Measurements from ENCODE around the gene MSRB1. TPM values are rescaled to one million over a fixed set of nuclear protein-coding genes. Genes with fewer than 3 reads are reported as not detected.

The MSRB1 gene, protein sequence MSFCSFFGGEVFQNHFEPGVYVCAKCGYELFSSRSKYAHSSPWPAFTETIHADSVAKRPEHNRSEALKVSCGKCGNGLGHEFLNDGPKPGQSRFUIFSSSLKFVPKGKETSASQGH
- 9.2 and 16.8 TPM in 2 replicates for total RNA-seq

DNA sequence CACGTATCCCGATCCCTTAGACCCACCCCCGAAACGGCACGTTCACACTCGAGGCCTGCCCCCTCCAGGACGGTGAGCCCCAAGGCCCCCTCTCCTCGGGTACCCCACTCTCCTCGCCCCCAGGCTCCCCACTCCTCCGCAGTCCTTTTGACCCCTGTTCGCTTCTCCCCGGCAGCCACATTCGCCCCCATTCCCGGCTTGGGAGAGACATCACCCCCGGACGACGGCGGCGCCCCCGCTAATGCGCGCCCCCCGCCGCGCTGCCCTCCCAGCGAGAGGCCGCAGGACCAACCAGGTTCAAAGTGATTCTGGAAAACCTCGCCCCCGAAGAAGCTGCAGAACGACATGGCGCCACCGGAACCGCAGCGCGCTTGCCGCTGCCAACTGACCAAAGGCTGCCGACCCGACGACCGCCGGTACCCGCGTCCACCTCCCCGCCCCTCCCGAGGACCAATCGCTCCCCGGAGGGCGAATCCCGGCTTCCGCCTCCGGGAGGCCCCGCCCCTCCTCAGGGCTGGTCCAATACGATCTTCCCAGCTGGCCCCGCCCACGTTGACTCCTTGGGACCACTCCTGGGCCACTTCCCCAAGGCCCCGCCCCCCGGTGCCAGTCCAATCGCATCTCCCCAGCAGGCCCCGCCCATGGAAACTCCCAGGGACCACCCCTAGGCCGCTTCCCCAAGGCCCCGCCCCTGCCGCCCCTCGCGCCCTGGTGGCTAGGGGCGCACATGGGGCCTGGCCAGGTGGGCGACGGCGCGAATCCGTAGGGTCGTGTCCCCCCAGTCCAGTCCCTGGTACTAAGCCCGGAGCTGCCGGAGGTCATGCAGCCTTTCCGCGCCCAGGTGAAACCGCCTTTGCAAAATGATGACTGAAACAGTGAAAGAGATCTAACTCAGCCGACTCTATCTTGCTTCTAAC lies at the start of gene MSRB1:
Gene MSRB1 (minus strand): TSS at position 390 of the 917 bp plus-strand sequence. CDS start 43 bp downstream, at position 347.

DNA sequence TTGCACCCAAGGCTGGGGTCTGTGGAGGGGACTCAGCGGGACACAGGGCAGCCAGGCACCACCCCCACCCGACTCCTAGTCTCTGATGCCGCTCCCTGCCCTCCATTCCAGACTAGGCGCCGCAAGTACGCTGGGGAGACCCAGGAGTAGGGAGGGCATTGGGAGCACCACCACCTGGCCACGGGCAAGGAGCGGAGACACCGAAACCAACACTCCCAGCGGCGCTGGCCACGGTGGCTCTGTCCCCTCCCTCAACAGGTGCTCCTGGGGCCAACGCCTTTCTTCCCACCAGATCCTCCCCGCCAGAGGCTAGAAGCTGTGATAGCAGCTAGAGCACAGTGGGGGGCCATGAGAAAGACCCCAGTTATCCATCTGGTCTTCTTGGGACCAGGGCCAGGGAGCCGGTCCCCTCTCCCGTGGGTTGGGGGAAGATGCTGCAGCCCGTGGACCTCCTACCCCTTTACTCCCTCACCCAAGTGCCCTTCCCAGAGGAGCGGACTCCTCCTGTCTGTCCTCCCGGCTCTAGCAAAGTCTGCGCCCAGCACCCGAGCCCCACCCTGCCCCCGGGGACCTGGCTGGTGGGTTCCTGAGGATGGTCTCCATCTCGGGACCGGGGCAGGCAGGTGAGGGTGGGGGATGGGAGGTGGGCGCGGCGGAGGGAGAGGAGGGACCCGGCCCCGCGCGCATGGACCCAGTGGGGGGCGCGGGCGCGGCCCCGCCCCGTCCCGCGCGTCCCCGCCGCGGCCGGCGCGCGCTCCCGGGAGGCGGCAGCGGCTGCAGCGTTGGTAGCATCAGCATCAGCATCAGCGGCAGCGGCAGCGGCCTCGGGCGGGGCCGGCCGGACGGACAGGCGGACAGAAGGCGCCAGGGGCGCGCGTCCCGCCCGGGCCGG lies 46.5 kb upstream of the MSRB1 start, which contains the start of gene SYNGR3:
Gene SYNGR3 (plus strand): TSS at position 762 of the 892 bp plus-strand sequence. CDS start 133 bp downstream, outside the sequence.

DNA sequence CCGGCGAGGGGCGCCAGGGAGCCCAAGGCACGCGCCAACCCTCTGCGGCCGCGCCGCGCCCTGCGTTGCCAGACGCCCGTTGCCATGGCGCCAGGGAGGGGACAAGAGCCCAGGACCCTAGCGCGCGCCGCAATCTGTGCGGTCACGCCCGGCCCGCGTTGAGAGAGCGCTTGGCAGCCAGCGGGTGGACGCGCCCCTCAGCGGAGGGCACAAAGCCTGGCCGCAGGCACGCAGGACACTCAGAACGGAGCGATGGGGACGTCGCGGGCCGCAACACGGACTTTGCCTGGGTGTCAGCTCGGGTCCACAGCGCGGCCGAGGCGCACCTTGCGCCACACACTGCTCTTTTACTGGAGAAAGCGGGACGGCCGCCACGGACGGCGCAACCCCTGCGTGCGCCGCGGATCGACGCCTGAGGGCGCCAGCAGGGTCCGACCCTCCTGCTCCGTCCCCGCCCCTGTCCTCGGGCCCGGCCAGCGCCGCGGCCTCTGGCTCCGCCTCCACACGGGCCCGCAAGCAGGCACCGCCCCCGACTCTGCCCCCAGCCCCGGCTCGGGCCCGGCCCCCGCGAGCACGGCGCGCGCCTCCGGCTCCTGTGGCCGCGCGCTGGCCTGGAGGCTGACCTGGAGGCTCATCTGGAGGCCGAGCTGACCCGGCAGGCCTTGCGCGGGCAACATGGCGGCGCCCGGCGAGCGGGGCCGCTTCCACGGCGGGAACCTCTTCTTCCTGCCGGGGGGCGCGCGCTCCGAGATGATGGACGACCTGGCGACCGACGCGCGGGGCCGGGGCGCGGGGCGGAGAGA lies 40.7 kb upstream of the MSRB1 start, which contains the start of gene GFER:
Gene GFER (plus strand): TSS at position 650 of the 803 bp plus-strand sequence. CDS start 26 bp downstream, at position 676.

DNA sequence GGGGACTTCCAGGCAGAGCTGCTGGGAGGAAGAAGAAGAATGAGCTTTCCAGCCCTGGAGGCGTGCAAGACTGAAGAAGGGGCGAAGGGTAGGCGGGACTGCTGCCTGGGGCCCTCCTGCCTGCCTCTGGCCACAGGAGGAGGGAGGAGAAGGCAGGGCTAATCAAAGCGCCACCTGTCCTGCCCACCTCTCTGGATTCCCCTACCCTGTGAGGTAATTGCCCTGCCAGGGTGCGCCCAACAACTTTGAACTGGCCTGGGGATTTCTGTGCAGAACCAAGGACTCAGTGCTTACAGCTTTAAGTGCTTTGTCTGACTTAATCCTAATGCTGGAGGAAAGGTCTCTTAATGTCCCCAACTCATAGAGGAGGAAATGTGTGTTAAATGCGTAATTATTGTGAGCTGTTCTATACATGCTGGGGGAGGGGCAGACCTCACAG lies 38.4 kb upstream of the MSRB1 start, which contains the start of gene NOXO1:
Gene NOXO1 (minus strand): TSS at position 72 of the 439 bp plus-strand sequence. CDS start 290 bp downstream, outside the sequence.

DNA sequence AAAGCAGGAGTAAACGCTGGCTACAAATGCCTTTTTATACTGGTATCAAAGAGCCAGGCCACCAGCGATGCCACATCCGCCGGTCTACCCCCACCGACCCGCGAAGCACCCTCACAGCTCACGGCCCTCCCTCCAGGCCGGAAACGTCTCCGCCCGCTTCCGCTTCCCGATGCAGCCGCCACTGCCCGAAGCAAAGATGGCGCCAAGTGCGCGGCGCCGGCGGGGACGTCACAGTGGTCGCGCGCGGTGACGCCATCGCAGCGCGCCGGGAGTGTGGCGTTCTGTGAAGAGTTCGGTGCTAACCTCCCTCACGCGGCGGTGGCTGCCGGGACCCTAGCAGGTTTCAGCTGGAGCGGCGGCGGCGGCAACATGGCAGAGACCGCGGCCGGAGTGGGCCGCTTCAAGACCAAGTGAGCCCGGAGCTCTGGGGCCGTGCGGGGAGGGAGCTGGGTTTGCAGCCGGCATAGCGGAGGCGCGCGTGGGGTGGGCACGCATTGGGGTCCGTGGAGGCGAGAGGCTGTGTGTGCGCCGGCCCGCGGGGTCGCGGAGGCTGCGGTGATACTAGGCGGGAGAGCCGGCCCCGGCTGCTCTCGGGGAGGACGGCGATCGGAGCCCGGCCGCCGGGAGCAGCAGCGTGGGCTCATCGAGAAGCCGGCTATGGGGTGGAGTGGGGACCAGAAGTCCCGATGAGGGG lies 28.9 kb upstream of the MSRB1 start, which contains the start of gene TBL3:
Gene TBL3 (plus strand): TSS at position 258 of the 694 bp plus-strand sequence. CDS start 112 bp downstream, at position 370.

DNA sequence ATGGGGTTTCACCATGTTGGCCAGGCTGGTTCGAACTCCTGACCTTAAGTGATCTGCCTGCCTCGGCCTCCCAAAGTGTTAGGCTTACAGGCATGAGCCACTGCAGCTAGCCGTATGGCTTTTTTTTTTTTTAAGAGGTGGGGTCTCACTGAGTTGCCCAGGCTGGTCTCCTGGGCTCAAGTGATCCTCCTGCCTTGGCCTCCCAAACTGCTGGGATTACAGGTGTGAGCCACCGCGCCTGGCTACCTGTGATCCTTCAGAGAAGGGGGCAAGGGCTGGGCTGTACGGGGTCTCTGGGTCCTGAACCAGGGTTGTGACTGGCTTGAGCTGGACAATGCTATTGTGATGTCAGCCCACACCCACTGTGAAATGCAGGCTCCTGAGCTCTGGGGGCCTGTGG lies 23.5 kb upstream of the MSRB1 start, which contains the start of gene RNF151:
Gene RNF151 (plus strand): TSS at position 397 of the 400 bp plus-strand sequence. CDS start 26 bp downstream, outside the sequence.

DNA sequence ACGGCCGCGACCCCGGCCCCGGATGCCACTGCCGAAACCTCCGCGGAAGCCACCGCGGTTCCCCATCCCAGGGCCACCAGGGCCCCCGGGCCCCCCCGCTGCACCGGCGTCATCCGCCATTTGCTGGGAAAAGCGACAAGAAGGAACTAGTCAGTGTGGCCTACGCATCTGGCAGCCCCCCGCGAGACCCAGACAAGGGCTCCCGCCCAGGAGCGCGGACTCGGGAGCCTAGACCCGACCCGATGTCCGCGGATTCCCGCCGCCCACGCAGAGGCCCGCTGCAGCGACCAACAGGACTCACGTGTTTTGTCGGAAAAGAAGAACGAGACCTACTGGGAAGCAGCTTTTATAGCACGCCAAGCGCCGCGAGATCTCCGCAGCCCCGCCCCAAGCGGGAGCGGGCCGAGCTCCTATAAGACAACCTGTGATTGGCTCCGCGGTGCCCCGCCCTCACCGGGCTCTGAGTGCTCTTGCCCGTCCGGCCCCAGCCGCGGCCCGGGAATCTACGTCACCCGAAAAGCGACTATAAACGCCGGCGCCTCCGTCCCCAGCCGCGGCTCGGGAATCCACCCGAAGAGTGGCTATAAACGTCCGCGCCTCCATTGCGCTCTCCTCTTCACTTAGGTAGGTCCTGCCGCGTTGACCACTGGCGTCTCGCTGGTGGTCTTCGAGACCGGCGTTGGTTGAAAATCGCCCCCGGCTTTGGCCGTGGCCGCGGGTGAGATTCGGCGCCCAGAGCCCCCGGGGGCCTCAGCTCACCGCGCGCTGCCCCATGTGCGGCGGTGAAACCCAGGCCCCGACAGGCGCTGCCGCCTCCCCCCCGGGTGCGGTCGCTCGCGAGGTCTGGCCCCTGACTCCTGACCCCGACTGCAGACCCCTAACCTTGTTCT lies 21.8 kb upstream of the MSRB1 start, which contains the start of gene RPS2:
Gene RPS2 (minus strand): TSS at position 321 of the 890 bp plus-strand sequence. CDS start 201 bp downstream, at position 120.

DNA sequence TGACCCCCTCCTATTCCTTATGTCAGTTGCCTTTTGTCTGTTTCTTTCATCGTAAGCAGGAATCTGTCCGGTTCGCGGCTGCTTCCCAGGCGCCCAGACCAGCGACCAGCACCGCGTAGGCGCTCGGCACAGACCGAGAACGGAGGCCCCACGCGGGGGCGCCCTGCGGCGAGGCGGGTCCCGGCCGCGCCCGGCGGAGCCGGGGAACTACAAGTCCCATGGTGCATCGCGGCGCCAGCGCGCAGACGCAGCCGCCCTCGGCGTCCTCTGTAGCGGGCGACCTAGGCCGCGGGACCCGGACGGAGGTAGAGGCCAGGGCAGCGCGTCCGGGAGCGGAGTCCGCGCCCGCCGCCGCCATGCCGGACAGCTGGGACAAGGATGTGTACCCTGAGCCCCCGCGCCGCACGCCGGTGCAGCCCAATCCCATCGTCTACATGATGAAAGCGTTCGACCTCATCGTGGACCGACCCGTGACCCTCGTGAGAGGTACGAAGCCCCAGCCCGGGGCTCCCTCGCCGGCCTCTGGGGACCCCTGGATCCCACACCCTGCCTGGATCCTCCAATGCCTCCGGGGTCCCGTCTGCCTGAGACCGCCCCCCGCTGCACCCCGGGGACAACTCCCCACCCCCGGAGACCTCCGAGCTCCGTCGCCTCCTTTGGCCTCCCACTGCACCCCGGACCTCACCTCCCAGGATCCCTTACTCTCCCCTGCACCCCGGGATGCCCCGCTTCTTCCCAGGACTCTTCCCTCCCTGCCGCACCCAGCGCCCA lies 16.5 kb upstream of the MSRB1 start, which contains the start of gene NDUFB10:
Gene NDUFB10 (plus strand): TSS at position 270 of the 771 bp plus-strand sequence. CDS start 87 bp downstream, at position 357.

DNA sequence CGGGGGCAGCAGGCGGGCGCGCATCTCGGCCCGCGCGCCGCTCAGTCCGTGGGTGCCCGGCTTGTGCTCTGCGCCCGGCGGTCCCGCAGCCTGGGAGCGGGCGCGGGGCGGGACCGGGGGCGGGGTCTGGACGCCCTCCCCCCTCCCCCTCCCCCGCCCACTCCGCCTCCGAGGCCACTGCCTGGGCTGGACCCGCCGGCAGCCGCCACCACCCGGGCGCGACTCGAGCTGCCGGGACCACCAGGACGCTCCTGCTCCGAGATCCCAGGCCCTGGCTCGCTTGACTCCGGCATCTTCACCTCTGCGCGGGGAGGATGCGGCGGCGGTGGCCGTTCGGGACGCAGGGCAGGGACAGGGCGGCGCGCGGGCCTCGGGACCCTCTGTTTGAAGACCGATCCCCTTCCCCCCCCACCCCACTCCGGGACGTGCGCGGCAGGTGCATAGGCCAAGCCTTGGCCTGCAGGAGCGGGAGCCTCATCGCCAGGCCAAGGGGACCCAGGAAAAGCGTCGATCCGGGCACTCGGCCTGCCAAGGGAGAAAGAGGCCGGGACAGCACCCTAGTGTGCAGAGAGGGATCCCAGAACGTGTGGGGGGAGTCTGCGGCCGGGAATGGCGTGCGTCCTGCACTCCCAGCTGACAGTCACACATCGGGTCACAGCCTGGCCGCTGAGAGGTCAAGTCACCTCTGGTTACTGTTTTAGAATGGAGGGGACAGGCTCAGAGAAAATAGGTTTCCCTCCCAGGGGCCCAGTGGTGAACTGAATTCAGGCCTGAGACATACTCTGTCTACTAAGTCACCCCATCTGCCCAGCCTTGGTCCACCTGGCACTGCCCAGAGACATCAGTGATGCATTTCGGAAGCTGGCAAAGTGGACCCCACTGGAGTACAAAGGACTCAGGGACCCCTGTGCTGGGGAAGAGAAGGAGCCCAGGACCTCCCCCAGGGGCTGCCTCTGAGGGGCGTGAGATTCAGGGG lies 24.4 kb downstream of the MSRB1 start, which contains the start of gene HS3ST6:
Gene HS3ST6 (minus strand): TSS at position 65 of the 976 bp plus-strand sequence. CDS start 92 bp downstream, outside the sequence.

Other genes starting within 250 kb of the MSRB1 start
- 12.4 and 30.1 TPM in 2 replicates for gene MAPK8IP3, start 237.0 kb downstream of the MSRB1 start, total RNA-seq
- gene NME3, start 171.7 kb downstream of the MSRB1 start, total RNA-seq = 98.6 and 102 TPM in 2 replicates
- 4.1 and 16.7 TPM in 2 replicates for gene EME2, start 170.4 kb downstream of the MSRB1 start, total RNA-seq
- 135 and 175 TPM in 2 replicates for gene MRPS34, start 170.1 kb downstream of the MSRB1 start, total RNA-seq
- gene SPSB3, start 160.6 kb downstream of the MSRB1 start, total RNA-seq = 26.4 and 33.7 TPM in 2 replicates
- 99.7 and 144 TPM in 2 replicates for gene NUBP2, start 160.2 kb downstream of the MSRB1 start, total RNA-seq
- not detected in 2 replicates for gene IGFALS, start 149.5 kb downstream of the MSRB1 start, total RNA-seq
- gene HAGH, start 116.4 kb downstream of the MSRB1 start, total RNA-seq = 42.4 and 58.0 TPM in 2 replicates
- 34.7 and 39.8 TPM in 2 replicates for gene FAHD1, start 116.0 kb downstream of the MSRB1 start, total RNA-seq
- not detected in 2 replicates for gene MEIOB, start 71.0 kb downstream of the MSRB1 start, total RNA-seq
- not detected in 2 replicates for gene HS3ST6, start 24.8 kb downstream of the MSRB1 start, total RNA-seq
- gene RPL3L, start 11.5 kb upstream of the MSRB1 start, total RNA-seq = not detected in 2 replicates
- gene NDUFB10, start 16.3 kb upstream of the MSRB1 start, total RNA-seq = 270 and 328 TPM in 2 replicates
- gene RPS2, start 21.6 kb upstream of the MSRB1 start, total RNA-seq = 3,471 and 3,533 TPM in 2 replicates
- gene RNF151, start 23.7 kb upstream of the MSRB1 start, total RNA-seq = not detected in 2 replicates
- 59.4 and 66.3 TPM in 2 replicates for gene TBL3, start 28.9 kb upstream of the MSRB1 start, total RNA-seq
- not detected in 2 replicates for gene NOXO1, start 38.3 kb upstream of the MSRB1 start, total RNA-seq
- 40.2 and 41.8 TPM in 2 replicates for gene GFER, start 41.0 kb upstream of the MSRB1 start, total RNA-seq
- gene SYNGR3, start 46.8 kb upstream of the MSRB1 start, total RNA-seq = 1.1 and 4.6 TPM in 2 replicates
- gene ZNF598, start 66.6 kb upstream of the MSRB1 start, total RNA-seq = 41.8 and 43.2 TPM in 2 replicates
- 1.4 and 4.3 TPM in 2 replicates for gene NPW, start 76.6 kb upstream of the MSRB1 start, total RNA-seq
- gene NHERF2, start 83.7 kb upstream of the MSRB1 start, total RNA-seq = 62.9 and 94.0 TPM in 2 replicates
- gene NTHL1, start 104.6 kb upstream of the MSRB1 start, total RNA-seq = 27.6 and 51.3 TPM in 2 replicates
- gene TSC2, start 104.8 kb upstream of the MSRB1 start, total RNA-seq = 30.8 and 63.1 TPM in 2 replicates
- 109 and 147 TPM in 2 replicates for gene PKD1, start 192.7 kb upstream of the MSRB1 start, total RNA-seq
- 1.4 and 2.3 TPM in 2 replicates for gene RAB26, start 205.4 kb upstream of the MSRB1 start, total RNA-seq
- 84.5 and 106 TPM in 2 replicates for gene TRAF7, start 212.6 kb upstream of the MSRB1 start, total RNA-seq

All from myometrial cell (primary cell).